Nephron (organoid): ENCODE results near the gene TSHR.

Experiments
- H3K27ac Mint-ChIP-seq, 3 experiments: 2 replicates each; pipeline ENCODE4 v1.8.0; 2020; ENCODE audit warnings: mixed read lengths in 3 of 3, mild to moderate bottlenecking in 2 of 3, moderate library complexity in 1 of 3
- H3K27me3 Mint-ChIP-seq: 2 replicates; pipeline ENCODE4 v1.8.0; 2021; ENCODE audit warnings: low read depth, mild to moderate bottlenecking, moderate library complexity, mixed read lengths
- H3K36me3 Mint-ChIP-seq: 2 replicates; pipeline ENCODE4 v1.8.0; 2020; ENCODE audit warnings: low read depth, mixed read lengths
- H3K4me1 Mint-ChIP-seq: 2 replicates; pipeline ENCODE4 v1.8.0; 2020; ENCODE audit warnings: mixed read lengths
- H3K4me3 Mint-ChIP-seq, 3 experiments: 2 replicates each; pipeline ENCODE4 v1.8.0; 2020; ENCODE audit warnings: mild to moderate bottlenecking in 3 of 3, mixed read lengths in 3 of 3, moderate library complexity in 2 of 3
- H3K9me3 Mint-ChIP-seq: 2 replicates; pipeline ENCODE4 v1.8.0; 2020; ENCODE audit warnings: mixed read lengths
- CTCF ChIP-seq, 3 experiments: fragments of 200-600 bp; sonication (generic); IDR thresholded peaks; one replicate each; pipeline ENCODE4 v1.5.0; 2021; ENCODE audit warnings: antibody characterized with exemption in 3 of 3; ENCODE audit not compliant: unreplicated experiment in 3 of 3

Gene TSHR

GRCh38 chr14:81055971-81056370, 100.5 kb downstream of the TSHR start:
- Mint-ChIP-seq H3K9me3 (peaks cover 28% of the 10 kb centered on the region), H3K36me3 (no peaks in the 10 kb centered on the region), H3K4me3 (no peak overlapping the region), H3K27me3 (no peaks in the 10 kb centered on the region), H3K27ac (no peak overlapping the region), H3K4me1 (no peaks in the 10 kb centered on the region)
- no peak for TF ChIP-seq CTCF (IDR thresholded peaks at IDR 0.05; ENCODE audit: unreplicated experiment in 3 of 3)

- Mint-ChIP-seq H3K36me3 (no peaks in the 10 kb centered on the region), H3K4me3 (no peak overlapping the region), H3K9me3 (no peaks in the 10 kb centered on the region), H3K4me1 (no peaks in the 10 kb centered on the region), H3K27me3 (no peaks in the 10 kb centered on the region), H3K27ac (no peak overlapping the region)
- TF ChIP-seq CTCF (IDR thresholded peaks at IDR 0.05; ENCODE audit: unreplicated experiment in 3 of 3) = no peak
Observed at GRCh38 chr14:81062380-81062779, 107.0 kb downstream of the TSHR start.

- TF ChIP-seq CTCF (IDR thresholded peaks at IDR 0.05; ENCODE audit: unreplicated experiment in 3 of 3) = peak in 1 of 3 experiments; percentile 19
- Mint-ChIP-seq H3K4me1 (no peaks in the 10 kb centered on the region), H3K27me3 (no peaks in the 10 kb centered on the region), H3K27ac (no peak overlapping the region), H3K36me3 (no peaks in the 10 kb centered on the region), H3K4me3 (no peak overlapping the region), H3K9me3 (no peaks in the 10 kb centered on the region)
Observed at GRCh38 chr14:81062816-81063215, 107.4 kb downstream of the TSHR start.

DNA sequence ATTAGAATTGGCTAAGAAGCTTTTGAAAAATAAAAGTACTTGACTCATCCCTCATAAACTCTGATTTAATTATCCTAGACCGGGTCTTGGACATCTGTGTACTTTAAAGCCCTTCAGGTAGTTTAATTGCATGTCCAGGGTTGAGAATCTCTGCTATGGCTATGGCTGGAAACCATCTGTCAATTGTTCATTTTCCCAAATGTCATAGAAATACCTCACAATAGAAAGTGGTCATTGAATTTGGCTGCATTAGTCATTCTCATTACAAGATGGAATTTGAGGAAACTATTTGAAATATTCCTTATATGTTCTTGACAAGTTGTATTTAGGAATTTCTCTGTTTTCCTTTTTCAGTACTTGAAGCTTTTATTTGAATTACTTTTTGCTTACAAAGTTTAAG, 111.3 kb downstream of the TSHR start:
- no peaks in the 10 kb centered on the region for H3K36me3 Mint-ChIP-seq
- H3K27me3 Mint-ChIP-seq = no peaks in the 10 kb centered on the region
- H3K9me3 Mint-ChIP-seq = peaks cover 9% of the 10 kb centered on the region
- H3K4me3 Mint-ChIP-seq = no peak overlapping the region
- TF ChIP-seq CTCF (IDR thresholded peaks at IDR 0.05; ENCODE audit: unreplicated experiment in 3 of 3) = no peak
- no peak overlapping the region for H3K27ac Mint-ChIP-seq
- no peaks in the 10 kb centered on the region for H3K4me1 Mint-ChIP-seq

DNA sequence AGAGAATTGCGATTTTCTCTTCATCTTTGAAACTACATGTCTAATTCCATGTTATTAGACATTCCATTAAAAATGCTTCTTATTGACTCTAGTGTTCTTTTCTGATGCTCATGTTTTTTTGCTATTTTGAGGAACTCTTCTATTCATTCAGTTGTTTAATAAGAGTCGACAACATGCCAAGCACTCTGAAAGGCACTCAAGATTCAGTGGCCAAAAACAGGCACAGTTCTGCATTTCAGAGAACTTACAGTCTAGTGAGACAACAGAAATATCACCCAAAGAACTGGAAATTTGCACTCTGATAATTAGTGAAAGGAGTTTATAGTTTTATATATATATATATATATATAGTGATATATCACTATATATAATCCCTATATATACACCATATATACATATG, 111.7 kb downstream of the TSHR start:
- no peak overlapping the region for H3K4me3 Mint-ChIP-seq
- H3K27ac Mint-ChIP-seq = no peak overlapping the region
- H3K9me3 Mint-ChIP-seq = peaks cover 13% of the 10 kb centered on the region
- no peak for TF ChIP-seq CTCF (IDR thresholded peaks at IDR 0.05; ENCODE audit: unreplicated experiment in 3 of 3)
- no peaks in the 10 kb centered on the region for H3K36me3 Mint-ChIP-seq
- H3K4me1 Mint-ChIP-seq = no peaks in the 10 kb centered on the region
- no peaks in the 10 kb centered on the region for H3K27me3 Mint-ChIP-seq

GRCh38 chr14:81068176-81068782, 112.9 kb downstream of the TSHR start:
- Mint-ChIP-seq H3K4me3 (no peak overlapping the region), H3K36me3 (no peaks in the 10 kb centered on the region), H3K27ac (no peak overlapping the region)

More at GRCh38 chr14:81068176-81068782, 112.9 kb downstream of the TSHR start:
- Mint-ChIP-seq H3K27me3 (no peaks in the 10 kb centered on the region), H3K4me1 (no peaks in the 10 kb centered on the region), H3K9me3 (peaks cover 13% of the 10 kb centered on the region)
- no peak for TF ChIP-seq CTCF (IDR thresholded peaks at IDR 0.05; ENCODE audit: unreplicated experiment in 3 of 3)
